ENCODE data around the gene DIPK1B. TPM values are rescaled to one million over a fixed set of nuclear protein-coding genes. Genes with fewer than 3 reads are reported as not detected.

The DIPK1B gene
- total RNA-seq, 4 donors from 2014 or later, result 19.4 to 23.6 (median 22.6) TPM

- Histone ChIP-seq H3K36me3 (peaks cover 38 to 53% of the 10 kb centered on the region in 2 donors), H3K4me3 (replicated peaks in 1 of 3) (no peak overlapping the region), H3K4me1 (peaks cover 17 to 50% of the 10 kb centered on the region in 2 donors), H3K27me3 (no peaks in the 10 kb centered on the region), H3K27ac (no peak overlapping the region), H3K9me3 (no peaks in the 10 kb centered on the region)
- TF ChIP-seq POLR2A (IDR thresholded peaks at IDR 0.05), result no peak
- TF ChIP-seq, protein P1, sequence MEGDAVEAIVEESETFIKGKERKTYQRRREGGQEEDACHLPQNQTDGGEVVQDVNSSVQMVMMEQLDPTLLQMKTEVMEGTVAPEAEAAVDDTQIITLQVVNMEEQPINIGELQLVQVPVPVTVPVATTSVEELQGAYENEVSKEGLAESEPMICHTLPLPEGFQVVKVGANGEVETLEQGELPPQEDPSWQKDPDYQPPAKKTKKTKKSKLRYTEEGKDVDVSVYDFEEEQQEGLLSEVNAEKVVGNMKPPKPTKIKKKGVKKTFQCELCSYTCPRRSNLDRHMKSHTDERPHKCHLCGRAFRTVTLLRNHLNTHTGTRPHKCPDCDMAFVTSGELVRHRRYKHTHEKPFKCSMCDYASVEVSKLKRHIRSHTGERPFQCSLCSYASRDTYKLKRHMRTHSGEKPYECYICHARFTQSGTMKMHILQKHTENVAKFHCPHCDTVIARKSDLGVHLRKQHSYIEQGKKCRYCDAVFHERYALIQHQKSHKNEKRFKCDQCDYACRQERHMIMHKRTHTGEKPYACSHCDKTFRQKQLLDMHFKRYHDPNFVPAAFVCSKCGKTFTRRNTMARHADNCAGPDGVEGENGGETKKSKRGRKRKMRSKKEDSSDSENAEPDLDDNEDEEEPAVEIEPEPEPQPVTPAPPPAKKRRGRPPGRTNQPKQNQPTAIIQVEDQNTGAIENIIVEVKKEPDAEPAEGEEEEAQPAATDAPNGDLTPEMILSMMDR (IDR thresholded peaks at IDR 0.05), result no peak
- DNase-seq, result no peak
- intact Hi-C loops (cut with DNase I), result no loop called here
- 92 to 93% methylated on average over 4 to 12 of the region's 32 CpGs for WGBS, 2 donors
These were observed 11.1 kb downstream of the DIPK1B start for GRCh38 chr9:136723362-136723976.

GRCh38 chr9:136723989-136724388 lies 11.6 kb downstream of the DIPK1B start:
- H3K27ac ChIP-seq, result no peak overlapping the region
- H3K36me3 ChIP-seq, result peaks cover 38 to 53% of the 10 kb centered on the region in 2 donors
- WGBS, 2 donors, result 96 to 98% methylated on average over 5 to 7 of the region's 8 CpGs
- H3K9me3 ChIP-seq, result no peaks in the 10 kb centered on the region
- TF ChIP-seq, protein P1 (IDR thresholded peaks at IDR 0.05), result no peak
- TF ChIP-seq POLR2A (IDR thresholded peaks at IDR 0.05), result no peak
- H3K4me1 ChIP-seq, result peaks cover 17 to 53% of the 10 kb centered on the region in 2 donors
- H3K4me3 ChIP-seq (replicated peaks in 1 of 3), result no peak overlapping the region
- intact Hi-C loops (cut with DNase I), result no loop called here
- no peaks in the 10 kb centered on the region for H3K27me3 ChIP-seq
- DNase-seq, result no peak

DNA sequence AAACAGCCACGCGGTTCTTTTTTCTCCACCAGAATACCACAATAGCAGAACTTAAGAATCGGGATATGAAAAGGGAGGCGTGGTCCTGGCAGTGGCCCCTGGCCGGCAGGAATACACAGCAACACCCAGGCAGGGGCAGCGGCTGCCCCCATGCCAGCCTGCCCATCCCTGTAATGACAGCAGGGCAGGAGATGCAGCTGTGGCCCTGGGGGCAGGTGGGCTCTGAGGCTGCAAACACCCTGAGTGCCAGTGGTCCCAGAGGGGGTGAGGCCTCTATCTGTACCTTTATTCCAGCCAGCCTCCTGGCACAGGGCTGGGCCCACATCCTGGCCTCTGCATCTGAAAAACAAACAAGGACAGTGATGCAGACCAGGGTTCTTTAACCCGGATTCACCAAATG lies 12.4 kb downstream of the DIPK1B start:
- 85 to 89% methylated on average over 7 of the region's 7 CpGs for WGBS, 2 donors
- Histone ChIP-seq H3K27me3 (no peaks in the 10 kb centered on the region), H3K4me1 (peaks cover 17 to 49% of the 10 kb centered on the region in 2 donors), H3K27ac (no peak overlapping the region), H3K4me3 (replicated peaks in 1 of 3) (no peak overlapping the region), H3K36me3 (peaks cover 38 to 53% of the 10 kb centered on the region in 2 donors), H3K9me3 (no peaks in the 10 kb centered on the region)
- DNase-seq, result no peak
- intact Hi-C loops (cut with DNase I), result no loop called here
- no peak for TF ChIP-seq POLR2A (IDR thresholded peaks at IDR 0.05)
- TF ChIP-seq, protein P1 (IDR thresholded peaks at IDR 0.05), result no peak

GRCh38 chr9:136725612-136726011 lies 13.2 kb downstream of the DIPK1B start:
- H3K9me3 ChIP-seq, result no peaks in the 10 kb centered on the region
- intact Hi-C loops (cut with DNase I), result no loop called here
- WGBS, 2 donors, result 67 to 81% methylated on average over 10 of the region's 10 CpGs
- H3K27me3 ChIP-seq, result no peaks in the 10 kb centered on the region
- no peak for DNase-seq
- TF ChIP-seq, protein P1 (IDR thresholded peaks at IDR 0.05), result no peak
- no peak for TF ChIP-seq POLR2A (IDR thresholded peaks at IDR 0.05)
- peaks cover 38 to 53% of the 10 kb centered on the region in 2 donors for H3K36me3 ChIP-seq
- H3K4me3 ChIP-seq (replicated peaks in 1 of 3), result no peak overlapping the region
- peaks cover 17 to 42% of the 10 kb centered on the region in 2 donors for H3K4me1 ChIP-seq
- H3K27ac ChIP-seq, result peak overlapping the region in 1 of 3 donors; percentile 42

DNA sequence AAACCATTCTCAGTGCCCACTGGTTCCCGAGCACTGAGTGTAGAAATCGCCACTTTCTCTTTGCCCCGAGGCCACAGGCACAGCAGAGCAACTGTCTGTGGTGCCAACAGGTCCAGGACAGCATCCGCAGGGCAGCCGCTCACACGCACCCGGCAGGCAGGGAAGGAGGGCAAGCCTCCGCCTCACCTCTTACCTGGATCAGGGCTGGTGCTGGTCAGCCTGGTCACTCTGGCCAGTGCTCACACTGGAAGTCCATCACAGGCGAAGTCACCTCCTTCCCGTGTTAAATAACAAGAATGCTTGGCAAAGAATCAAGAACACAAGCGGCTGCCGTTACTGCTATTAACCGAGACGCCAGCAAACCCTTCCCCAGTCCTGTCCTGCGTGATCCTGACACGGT lies 13.7 kb downstream of the DIPK1B start:
- no peaks in the 10 kb centered on the region for H3K27me3 ChIP-seq
- WGBS, 2 donors, result 59 to 69% methylated on average over 9 to 16 of the region's 16 CpGs
- DNase-seq, result no peak
- peaks cover 38 to 52% of the 10 kb centered on the region in 2 donors for H3K36me3 ChIP-seq
- peak overlapping the region in 1 of 3 donors; percentile 42 for H3K27ac ChIP-seq
- intact Hi-C loops (cut with DNase I), result no loop called here
- H3K4me3 ChIP-seq (replicated peaks in 1 of 3), result no peak overlapping the region
- H3K4me1 ChIP-seq, result peaks cover 17 to 37% of the 10 kb centered on the region in 2 donors
- TF ChIP-seq POLR2A (IDR thresholded peaks at IDR 0.05), result no peak
- TF ChIP-seq, protein P1 (IDR thresholded peaks at IDR 0.05), result no peak
- no peaks in the 10 kb centered on the region for H3K9me3 ChIP-seq

All from thyroid gland (tissue), 4 donors.